Ovary (tissue), 9 donors: ENCODE results near the gene ITPKC. TPM values are rescaled to one million over a fixed set of nuclear protein-coding genes. Genes with fewer than 3 reads are reported as not detected.

Experiments
- DNase-seq, 5 donors: peaks; one replicate each; pipeline ENCODE4 v3.0.0-alpha.2; 2019 to 2020
- H3K27ac ChIP-seq, 2 donors: fragments of 200-600 bp; one replicate each; pipeline versions ENCODE4 v1.5.1 to v1.8.0; 2019 to 2022
- H3K27me3 ChIP-seq: fragments of 200-600 bp; one replicate; pipeline ENCODE4 v1.8.0; 2022
- H3K36me3 ChIP-seq: fragments of 200-600 bp; sonication (generic); one replicate; pipeline ENCODE4 v1.5.1; 2019
- H3K4me1 ChIP-seq: one replicate; pipeline ENCODE4 v1.8.1; 2013; ENCODE audit warnings: mild to moderate bottlenecking, moderate library complexity; ENCODE audit not compliant: insufficient read depth
- H3K4me3 ChIP-seq: fragments of 200-600 bp; sonication (generic); one replicate; pipeline ENCODE4 v1.5.1; 2017
- H3K9me3 ChIP-seq, 2 donors: fragments of 200-600 bp in 1 of 2; sonication (generic) in 1 of 2; one replicate each; pipeline versions ENCODE4 v1.5.1 to v1.8.1; 2013 to 2019; ENCODE audit warnings: mild to moderate bottlenecking in 1 of 2, moderate library complexity in 1 of 2
- EP300 ChIP-seq: sonication (generic); formaldehyde crosslinking; IDR thresholded peaks from one replicate; pipeline ENCODE4 v1.6.1; 2017; ENCODE audit warnings: antibody characterized with exemption
- POLR2A ChIP-seq: fragments of 450-650 bp; IDR thresholded peaks from one replicate; pipeline ENCODE4 v1.6.1; 2017; ENCODE audit warnings: antibody characterized with exemption, mild to moderate bottlenecking, moderate library complexity
- WGBS, 3 donors: extraction: QIAGEN DNeasy Blood & Tissue Kit in 1 of 3; methylation state at CpG; one replicate each; pipeline versions ENCODE4 v1.1.5 to v1.1.7; 2013 to 2017; 5-methylcytosine and 5-hydroxymethylcytosine counted together
- intact Hi-C, 4 donors: fragments of 100-400 bp; cut with DNase I; formaldehyde crosslinking; loops; one replicate each; pipeline versions ENCODE4 v1.11.0 to v1.15.1; 2022 to 2023
- polyA plus RNA-seq, 2 donors: library from polyadenylated mRNA; stranded (reverse); fragments of 200-250 nt in 1 of 2; fragments of 350-450 nt in 1 of 2; fragmentation: Illumina TruSeq in 1 of 2; extraction: RNeasy Lipid Tissue Mini Kit (QIAGEN cat#74804) in 1 of 2; gene quantifications; one replicate each; pipeline ENCODE4 v1.2.3, GENCODE V29; 2013 to 2014
- total RNA-seq, 7 donors: library from RNA; depleted of rRNA in 2 of 7; stranded (reverse); fragments of >200 nt in 2 of 7; fragmentation: NEBNext Ultra II Directional in 3 of 7; extraction: Animal tissue kit (Norgen Biotek cat#: 25700) in 3 of 7; gene quantifications; one replicate each; pipeline versions ENCODE4 v1.1.0 to v1.2.4, GENCODE V29; 2016 to 2023
- TF ChIP-seq, protein P1 (sequence below), 3 donors: fragments of 450-650 bp in 2 of 3; fragments of 200-600 bp in 1 of 3; IDR thresholded peaks; one replicate each; pipeline versions ENCODE4 v1.5.1 to v1.8.0; 2016 to 2022; ENCODE audit warnings: antibody characterized with exemption in 3 of 3, mild to moderate bottlenecking in 1 of 3
- donor health status: DM: no; HTN: no; CAD: no; lungs with moderate emphysema.
- donor health status: DM: no; HTN: no; CAD: no.
- donor health status: Bipolar disorder and iron deficiency.
- donor health status: DM: yes; HTN: yes; CAD: no.
- donor health status: DM: no; HTN: no; CAD: no.
- donor health status: DM: yes; HTN: yes; CAD: no.

The ITPKC gene
- total and polyA plus RNA-seq, 9 donors, result 6.5 to 117 (median 19.1) TPM

DNA sequence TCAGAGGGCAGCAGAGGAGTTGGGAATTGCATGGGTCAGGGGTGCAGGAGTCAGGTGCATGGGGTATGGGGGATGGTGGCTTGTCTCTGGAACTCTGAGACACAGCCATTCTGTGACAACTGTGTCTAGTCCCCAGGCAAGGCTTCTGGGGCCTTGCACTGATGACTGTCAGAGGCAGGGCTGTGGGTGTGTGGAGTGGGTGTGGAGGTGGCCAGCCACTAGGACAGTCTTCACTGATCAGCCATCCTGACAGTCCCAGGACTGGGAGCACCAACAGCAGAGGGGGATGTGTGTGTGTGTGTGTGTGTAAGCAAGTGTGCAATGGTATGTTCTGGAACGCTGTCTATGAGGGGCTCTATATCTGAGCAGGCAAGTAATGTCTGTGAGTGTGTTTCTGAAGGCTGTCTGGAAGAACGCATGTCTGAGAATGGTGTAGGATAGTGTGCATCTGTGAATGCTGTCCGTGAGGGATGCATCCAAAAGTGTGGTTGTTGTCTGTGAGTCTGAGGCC lies 31.8 kb upstream of the ITPKC start:
- intact Hi-C loops, result no loop called here
- Histone ChIP-seq H3K4me3 (no peak overlapping the region), H3K36me3 (no peaks in the 10 kb centered on the region), H3K9me3 (no peaks in the 10 kb centered on the region), H3K27me3 (no peaks in the 10 kb centered on the region), H3K27ac (no peak overlapping the region), H3K4me1 (peaks cover 12% of the 10 kb centered on the region)
- whole genome bisulfite sequencing, 3 donors, result 81 to 85% (median 81%) methylated on average over 3 of the region's 3 CpGs
- TF ChIP-seq POLR2A, result no peak
- no peak for TF ChIP-seq EP300
- TF ChIP-seq, protein P1, sequence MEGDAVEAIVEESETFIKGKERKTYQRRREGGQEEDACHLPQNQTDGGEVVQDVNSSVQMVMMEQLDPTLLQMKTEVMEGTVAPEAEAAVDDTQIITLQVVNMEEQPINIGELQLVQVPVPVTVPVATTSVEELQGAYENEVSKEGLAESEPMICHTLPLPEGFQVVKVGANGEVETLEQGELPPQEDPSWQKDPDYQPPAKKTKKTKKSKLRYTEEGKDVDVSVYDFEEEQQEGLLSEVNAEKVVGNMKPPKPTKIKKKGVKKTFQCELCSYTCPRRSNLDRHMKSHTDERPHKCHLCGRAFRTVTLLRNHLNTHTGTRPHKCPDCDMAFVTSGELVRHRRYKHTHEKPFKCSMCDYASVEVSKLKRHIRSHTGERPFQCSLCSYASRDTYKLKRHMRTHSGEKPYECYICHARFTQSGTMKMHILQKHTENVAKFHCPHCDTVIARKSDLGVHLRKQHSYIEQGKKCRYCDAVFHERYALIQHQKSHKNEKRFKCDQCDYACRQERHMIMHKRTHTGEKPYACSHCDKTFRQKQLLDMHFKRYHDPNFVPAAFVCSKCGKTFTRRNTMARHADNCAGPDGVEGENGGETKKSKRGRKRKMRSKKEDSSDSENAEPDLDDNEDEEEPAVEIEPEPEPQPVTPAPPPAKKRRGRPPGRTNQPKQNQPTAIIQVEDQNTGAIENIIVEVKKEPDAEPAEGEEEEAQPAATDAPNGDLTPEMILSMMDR (IDR thresholded peaks at IDR 0.05), result no peak
- DNase-seq, result no peak

DNA sequence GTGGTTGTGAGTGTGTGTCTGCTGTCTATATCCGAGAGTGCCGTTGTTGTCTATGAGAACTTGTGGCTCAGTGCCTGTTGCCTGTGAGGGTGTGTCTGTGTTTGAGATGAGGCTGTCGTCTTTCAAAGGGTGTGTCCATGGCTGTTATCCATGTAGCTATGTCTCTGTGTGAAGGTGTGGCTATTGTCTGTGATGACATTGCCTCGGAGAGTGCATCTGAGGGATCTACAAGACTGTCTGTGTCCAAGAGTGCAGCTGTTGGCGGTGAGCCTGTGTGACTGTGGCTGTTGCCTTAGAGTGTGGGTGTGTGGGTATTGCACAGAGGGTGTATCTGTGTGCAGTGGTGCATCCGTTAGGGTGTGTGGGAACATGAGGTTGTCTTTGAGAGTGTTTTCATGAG lies 31.3 kb upstream of the ITPKC start:
- peaks cover 12% of the 10 kb centered on the region for H3K4me1 ChIP-seq
- no peaks in the 10 kb centered on the region for H3K9me3 ChIP-seq
- H3K4me3 ChIP-seq, result no peak overlapping the region
- intact Hi-C loops, result no loop called here
- no peak for DNase-seq
- no peaks in the 10 kb centered on the region for H3K36me3 ChIP-seq
- whole genome bisulfite sequencing, 3 donors, result 69 to 80% (median 71%) methylated on average over 6 of the region's 6 CpGs
- H3K27me3 ChIP-seq, result no peaks in the 10 kb centered on the region
- TF ChIP-seq, protein P1 (IDR thresholded peaks at IDR 0.05), result no peak
- TF ChIP-seq EP300 (no peak), POLR2A (no peak)
- H3K27ac ChIP-seq, result no peak overlapping the region

DNA sequence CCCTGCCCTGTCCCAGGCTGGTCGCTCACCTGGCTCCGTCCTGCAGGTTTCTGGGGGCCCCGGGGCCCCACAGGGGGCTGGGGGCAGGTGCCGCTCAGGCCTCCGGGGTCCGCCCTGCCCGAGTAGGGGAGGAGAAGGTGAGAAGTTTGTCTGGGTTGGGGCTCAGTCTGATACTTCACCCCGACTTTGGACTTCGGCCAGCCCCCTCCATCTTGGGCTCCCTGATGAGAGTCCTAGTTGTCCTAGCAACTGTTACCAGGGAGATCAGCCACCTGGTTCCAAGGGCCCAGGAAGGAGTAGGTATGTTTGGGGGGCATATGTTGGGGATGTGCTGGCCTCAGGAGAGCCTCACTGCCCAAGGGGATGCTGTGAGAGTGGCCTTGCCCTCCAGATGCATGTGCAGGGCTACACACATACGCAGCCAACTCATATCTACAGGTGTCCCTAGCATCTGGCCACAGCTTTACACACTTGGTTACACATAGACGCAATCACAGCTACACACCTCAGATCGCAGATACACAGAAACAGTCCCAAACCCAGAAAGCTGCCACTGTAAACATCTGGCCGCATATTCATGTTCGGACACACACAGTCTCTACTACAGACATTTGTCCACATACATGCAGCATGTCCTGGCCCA lies 29.9 kb upstream of the ITPKC start:
- DNase-seq, result no peak
- Histone ChIP-seq H3K27ac (peak overlapping the region in 1 of 2 donors; percentile 25), H3K4me1 (peaks cover 15% of the 10 kb centered on the region), H3K36me3 (no peaks in the 10 kb centered on the region), H3K9me3 (no peaks in the 10 kb centered on the region), H3K27me3 (no peaks in the 10 kb centered on the region), H3K4me3 (no peak overlapping the region)
- intact Hi-C loops, result no loop called here
- WGBS, 3 donors, result 79 to 84% (median 84%) methylated on average over 14 of the region's 14 CpGs
- TF ChIP-seq, protein P1 (IDR thresholded peaks at IDR 0.05), result no peak
- TF ChIP-seq EP300 (no peak), POLR2A (no peak)

DNA sequence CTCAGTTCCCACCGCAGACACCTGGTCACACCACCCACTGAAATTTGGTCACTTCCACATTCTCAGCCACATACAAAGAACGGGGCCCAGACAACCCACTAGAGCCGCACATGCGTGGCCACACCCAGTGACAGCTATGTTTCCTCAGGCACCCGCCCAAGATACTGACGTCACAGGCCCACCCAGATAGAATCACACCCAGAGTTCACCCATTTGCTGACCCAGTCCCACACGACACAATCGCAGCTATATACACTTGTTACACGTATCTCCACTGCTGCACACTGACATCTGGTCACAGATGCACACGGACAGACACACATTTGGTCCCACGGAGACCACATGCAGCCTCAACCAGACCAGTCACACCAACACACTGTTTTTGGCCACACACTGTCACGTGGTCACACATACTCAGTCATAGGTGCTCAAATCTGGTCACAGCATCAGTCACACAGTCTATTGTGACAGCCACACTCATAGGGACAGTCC lies 29.3 kb upstream of the ITPKC start:
- peak overlapping the region in 1 of 2 donors; percentile 25 for H3K27ac ChIP-seq

More for the DNA sequence above, 29.3 kb upstream of the ITPKC start:
- Histone ChIP-seq H3K36me3 (no peaks in the 10 kb centered on the region), H3K4me1 (peaks cover 15% of the 10 kb centered on the region), H3K4me3 (no peak overlapping the region), H3K27me3 (no peaks in the 10 kb centered on the region), H3K9me3 (no peaks in the 10 kb centered on the region)
- TF ChIP-seq POLR2A (no peak), EP300 (no peak)
- TF ChIP-seq, protein P1 (IDR thresholded peaks at IDR 0.05), result no peak
- peak; percentile 76 to 91 (median 80) for DNase-seq
- intact Hi-C loops, result no loop called here
- WGBS, 3 donors, result 23 to 40% (median 34%) methylated on average over 12 of the region's 12 CpGs
